OCI-M1 (cell line): ENCODE results near the gene CIB1.
"Not testable (repeated sequence)": the region's sequence is repeated elsewhere in the genome, so short reads cannot be mapped to it uniquely, and the experiment has no call there.

Experiments
- DNase-seq: peaks from one replicate; lab custom pipeline; 2025; lab: John Stamatoyannopoulos, UW

Gene CIB1

GRCh38 chr15:90192961-90193786 lies 40.6 kb downstream of the CIB1 start:
- no peak for DNase-seq

DNA sequence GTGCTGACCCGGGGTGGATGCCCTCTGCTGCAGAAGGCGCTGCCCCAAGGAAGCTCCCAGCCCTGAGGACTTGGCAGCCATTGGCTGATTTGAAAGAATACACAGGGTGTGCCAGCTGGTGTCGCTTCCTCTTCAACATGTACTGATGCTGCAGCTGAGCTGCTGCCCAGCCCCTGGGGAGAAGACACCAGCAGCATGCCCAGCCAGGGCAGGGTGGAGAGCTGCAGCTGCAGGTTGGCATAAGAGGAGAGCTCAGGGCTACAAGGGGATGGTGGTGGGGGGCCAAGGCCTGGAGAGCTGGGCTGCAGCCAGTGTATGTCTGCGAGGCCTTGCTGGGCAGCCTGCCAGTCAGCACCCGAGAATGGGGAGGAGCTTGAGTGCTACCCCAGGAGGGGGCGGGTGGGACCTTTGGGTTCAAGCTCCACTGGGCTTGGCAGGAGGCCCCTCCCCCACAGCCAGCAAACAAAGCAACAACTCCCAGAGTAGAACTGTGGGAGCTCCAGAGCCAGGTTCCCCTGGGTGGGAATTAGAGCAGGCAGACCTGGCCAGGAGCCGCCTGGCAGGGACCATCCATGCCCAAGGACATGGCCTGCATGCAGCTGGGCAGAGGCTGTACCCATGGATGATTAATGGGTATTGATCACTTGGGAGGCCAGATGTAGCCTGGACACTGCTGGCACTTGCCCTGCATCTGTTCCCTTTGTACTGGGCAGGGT lies 41.8 kb downstream of the CIB1 start:
- peak; percentile 40 for DNase-seq

- DNase-seq: no peak
Observed at GRCh38 chr15:90191344-90191687, 42.4 kb downstream of the CIB1 start.

GRCh38 chr15:90190606-90191343 lies 43.0 kb downstream of the CIB1 start:
- no peak for DNase-seq

DNA sequence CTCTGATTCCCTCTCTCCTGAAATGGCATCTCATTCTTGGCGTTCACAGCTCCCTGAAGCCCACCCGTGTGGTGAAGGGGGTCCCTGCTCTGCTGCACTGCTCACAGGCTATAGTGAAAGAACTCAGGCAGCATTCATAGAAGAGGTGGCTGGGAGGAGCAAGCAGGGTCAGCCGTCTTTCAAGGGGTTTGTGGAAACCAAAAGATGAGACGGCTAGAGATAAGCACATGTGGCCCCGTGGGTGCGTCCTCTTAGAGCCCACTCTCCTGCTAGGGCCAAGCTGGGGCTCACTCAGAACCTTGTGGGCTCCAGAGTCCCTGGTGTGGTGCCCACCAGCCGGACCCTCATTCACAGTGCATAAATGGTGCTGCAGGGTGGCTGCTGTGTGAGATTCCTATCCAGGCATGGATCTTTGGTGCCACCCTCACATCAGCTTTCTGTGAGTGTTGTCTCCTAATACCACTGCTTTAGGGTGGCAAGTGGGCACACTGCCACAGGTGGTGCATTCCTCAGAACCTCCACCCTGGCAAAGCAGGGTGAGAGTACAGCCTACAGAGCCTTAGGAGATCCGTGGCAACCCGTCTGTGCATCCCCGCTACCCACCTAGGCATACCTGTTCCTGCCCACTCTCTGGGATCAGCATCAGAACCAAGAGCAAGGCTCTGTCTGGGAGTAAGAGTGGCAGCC lies 43.8 kb downstream of the CIB1 start:
- DNase-seq: peak; percentile 33

- DNase-seq: peak; percentile 68
Observed at GRCh38 chr15:90188914-90189748, 44.6 kb downstream of the CIB1 start.

GRCh38 chr15:90188065-90188464 lies 45.7 kb downstream of the CIB1 start:
- DNase-seq: not testable (repeated sequence)

GRCh38 chr15:90187257-90187868 lies 46.4 kb downstream of the CIB1 start:
- no peak for DNase-seq

GRCh38 chr15:90184786-90185704 lies 48.7 kb downstream of the CIB1 start:
- DNase-seq: peak; percentile 79

- DNase-seq: peak; percentile 95
Observed at GRCh38 chr15:90184119-90184785, 49.5 kb downstream of the CIB1 start.

DNA sequence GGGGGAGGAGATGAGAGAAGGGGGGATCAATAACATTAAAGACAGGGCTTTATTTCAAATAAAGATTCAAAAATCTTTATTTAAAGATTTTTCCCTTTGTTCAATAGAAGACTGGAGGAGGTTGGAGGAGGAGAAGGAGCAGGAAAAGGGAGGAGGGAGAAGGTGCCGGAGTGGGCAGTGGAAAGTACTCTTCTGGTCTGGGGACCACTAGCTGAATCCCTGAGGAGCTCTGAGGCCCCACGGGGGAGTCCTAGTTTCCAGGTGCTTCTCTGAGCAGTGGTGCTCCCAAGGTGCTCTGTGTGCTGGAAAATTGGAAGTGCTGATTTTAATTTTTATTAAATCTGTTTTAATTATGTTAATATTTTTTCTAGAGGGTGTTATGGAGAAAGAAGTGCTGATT lies 52.0 kb downstream of the CIB1 start:
- DNase-seq: no peak
